HG02763 (cell line): Measurements from ENCODE around the gene FURIN.
"Not testable (repeated sequence)": the region's sequence is repeated elsewhere in the genome, so short reads cannot be mapped to it uniquely, and the experiment has no call there.

Source experiments
- ATAC-seq: cut with Tn5 transposase; IDR thresholded peaks from one replicate; pipeline ENCODE4 v1.9.1; 2021; ENCODE audit warnings: mild to moderate bottlenecking, moderate library complexity; ENCODE audit not compliant: unreplicated experiment

Gene FURIN

DNA sequence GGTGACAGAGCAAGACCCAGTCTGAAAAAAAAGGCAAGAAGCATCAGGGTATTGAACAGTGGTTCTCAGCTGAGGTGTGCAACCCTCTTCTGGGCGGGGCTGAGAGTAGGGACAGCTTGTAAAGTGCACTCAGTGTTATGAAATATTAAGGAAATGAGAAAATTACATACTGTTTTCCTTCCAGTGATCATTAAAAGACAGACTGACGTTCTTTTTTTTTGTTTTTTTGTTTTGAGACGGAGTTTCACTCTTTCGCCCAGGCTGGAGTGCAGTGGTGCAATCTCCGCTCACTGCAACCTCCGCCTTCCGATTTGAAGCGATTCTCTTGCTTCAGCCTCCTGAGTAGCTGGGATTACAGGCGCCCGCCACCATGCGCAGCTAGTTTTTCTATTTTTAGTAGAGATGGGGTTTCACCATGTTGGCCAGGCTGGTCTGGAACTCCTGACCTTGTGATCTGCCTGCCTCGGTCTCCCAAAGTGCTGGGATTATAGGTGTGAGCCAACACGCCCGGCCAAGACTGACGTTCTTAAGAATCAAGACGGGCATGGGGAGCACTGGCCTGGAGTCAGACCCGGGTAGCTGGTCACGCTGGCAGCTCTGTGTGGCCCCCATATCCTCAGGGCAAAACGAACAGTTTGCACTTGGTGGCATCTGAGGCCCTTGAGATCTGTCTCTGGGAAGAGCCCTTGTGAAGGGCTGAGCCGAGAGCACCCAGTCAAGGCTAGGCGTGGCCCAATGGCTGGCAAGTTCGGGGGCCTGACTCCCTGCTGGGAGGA lies 46.1 kb downstream of the FURIN start:
- no peak for ATAC-seq

GRCh38 chr15:90915216-90915807 lies 46.9 kb downstream of the FURIN start:
- no peak for ATAC-seq

DNA sequence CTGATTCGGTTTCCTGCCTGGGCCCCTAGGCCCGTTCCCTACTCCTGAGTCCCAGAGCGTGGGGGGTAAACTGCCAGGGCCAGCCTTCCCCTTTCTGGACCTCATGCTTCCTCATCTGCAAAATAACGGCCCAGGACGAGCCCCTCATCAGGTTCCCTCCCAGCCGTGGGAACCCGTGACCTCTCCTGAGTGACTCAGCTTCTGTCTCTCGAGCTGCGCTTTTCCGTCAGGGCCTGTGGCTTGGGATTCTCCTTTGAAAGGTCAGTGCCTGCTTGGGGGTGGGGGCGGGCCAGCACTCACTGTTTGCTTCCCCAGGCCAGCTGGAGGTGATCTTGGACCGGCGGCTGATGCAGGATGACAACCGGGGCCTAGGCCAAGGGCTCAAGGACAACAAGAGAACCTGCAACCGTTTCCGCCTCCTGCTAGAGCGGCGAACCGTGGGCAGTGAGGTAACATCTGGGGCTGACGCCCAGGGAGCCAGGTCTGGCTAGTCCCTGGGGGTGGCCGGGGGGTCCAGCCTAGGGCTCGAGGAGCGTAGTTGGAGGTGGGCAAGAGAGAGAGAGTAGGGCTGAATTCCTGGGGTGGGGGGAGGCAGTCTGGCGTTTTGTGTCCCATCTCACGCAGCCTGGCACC lies 47.5 kb downstream of the FURIN start:
- ATAC-seq = no peak

GRCh38 chr15:90916461-90916860 lies 48.1 kb downstream of the FURIN start:
- no peak for ATAC-seq

- ATAC-seq = no peak
Observed at GRCh38 chr15:90917569-90917968, 49.2 kb downstream of the FURIN start.

- ATAC-seq = no peak
Observed at GRCh38 chr15:90918034-90918788, 49.8 kb downstream of the FURIN start.

DNA sequence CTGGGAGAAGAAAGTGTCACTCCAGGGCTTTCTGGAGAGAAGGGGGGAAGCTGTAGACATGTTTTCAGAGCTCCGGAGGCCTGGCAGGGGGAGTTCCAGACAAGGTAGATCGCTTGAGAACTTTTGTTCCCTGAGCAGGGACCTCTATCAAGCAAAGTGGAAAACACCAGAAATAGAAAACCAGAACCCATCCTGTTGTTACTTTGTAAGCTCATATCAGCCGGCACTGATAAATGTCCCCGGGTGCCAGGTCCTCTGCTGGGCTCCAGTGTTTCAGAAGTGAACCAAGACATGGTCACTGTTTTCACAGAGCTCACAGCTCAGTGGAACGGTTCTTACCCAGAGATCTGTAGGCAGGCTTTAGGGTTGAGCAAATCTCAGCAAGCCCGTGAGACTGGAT lies 50.4 kb downstream of the FURIN start:
- no peak for ATAC-seq

GRCh38 chr15:90921887-90922286 lies 53.5 kb downstream of the FURIN start:
- ATAC-seq = no peak

DNA sequence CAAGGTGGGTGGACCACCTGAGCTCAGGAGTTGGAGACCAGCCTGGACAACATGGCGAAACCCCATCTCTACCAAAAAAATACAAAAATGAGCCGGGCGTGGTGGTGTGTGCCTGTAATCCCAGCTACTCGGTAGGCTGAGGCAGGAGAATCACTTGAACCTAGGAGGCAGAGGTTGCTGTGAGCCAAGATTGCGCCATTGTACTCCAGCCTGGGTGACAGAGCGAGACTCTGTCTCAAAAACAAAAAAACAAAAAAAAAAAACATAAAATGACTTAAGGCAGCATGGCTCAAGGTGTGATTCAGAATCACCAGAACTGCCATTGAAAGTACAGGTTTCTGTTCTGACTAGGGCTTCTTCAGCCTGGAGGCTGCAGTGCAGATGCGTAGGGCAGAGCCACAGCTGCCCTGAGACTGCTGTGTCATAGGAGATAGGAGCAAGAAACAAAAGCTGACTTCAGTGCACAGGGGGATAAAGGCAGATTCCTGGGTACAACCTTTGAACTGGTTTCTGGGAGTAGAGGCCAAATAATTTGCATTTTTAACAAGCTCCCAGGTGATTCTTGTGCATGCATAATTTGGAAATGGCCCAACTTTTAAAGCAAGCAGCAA lies 54.4 kb downstream of the FURIN start:
- peak; percentile 65 for ATAC-seq

DNA sequence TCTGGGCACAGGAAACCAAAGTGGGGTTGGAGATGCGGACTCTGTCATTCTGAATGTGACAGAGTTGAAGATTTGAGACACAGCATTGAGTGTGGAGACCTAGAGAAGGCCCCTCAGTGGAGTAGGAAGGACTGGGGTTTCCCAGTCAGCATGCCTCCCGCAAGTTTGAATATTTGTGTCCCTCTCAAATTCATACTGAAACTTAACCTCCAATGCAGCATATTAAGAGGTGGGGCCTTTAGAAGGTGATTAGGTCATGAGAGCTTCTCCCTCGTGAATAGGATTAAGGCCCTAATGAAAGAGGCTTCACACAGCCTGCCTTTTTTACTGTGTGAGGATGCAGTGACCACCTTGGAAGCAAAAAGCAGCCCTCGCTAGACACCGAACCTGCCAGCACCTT lies 56.0 kb downstream of the FURIN start:
- ATAC-seq = no peak

DNA sequence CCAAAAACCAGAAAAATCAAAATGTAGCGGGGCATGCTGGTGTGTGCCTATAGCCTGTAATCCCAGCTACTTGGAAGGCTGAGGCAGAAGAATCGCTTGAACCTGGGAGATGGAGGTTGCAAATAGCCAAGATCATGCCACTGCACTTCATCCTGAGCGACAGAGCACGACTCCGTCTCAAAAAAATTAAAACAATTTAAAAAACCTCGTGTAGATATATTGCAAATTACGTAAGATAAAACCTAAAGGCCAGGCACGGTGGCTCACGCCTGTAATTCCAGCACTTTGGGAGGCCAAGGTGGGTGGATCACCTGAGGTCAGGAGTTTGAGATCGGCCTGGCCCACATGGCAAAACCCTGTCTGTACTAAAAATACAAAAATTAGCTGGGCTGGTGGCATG lies 58.4 kb downstream of the FURIN start:
- not testable (repeated sequence) for ATAC-seq

DNA sequence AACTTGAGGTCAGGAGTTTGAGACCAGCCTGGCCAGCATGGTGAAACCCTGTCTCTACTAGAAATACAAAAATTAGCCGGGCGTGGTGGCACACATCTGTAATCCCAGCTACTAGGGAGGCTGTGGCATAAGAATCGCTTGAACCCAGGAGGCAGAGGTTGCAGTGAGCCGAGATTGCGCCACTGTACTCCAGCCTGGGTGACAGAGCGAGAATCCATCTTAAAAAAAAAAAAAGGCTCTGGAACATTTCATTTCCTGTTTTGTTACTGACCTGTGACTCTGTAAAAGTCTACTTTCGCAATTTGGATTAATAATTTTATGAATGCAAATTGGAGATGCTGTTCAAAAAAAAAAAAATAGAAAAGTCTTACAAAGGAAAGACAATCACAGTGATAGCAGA lies 59.7 kb downstream of the FURIN start:
- not testable (repeated sequence) for ATAC-seq

DNA sequence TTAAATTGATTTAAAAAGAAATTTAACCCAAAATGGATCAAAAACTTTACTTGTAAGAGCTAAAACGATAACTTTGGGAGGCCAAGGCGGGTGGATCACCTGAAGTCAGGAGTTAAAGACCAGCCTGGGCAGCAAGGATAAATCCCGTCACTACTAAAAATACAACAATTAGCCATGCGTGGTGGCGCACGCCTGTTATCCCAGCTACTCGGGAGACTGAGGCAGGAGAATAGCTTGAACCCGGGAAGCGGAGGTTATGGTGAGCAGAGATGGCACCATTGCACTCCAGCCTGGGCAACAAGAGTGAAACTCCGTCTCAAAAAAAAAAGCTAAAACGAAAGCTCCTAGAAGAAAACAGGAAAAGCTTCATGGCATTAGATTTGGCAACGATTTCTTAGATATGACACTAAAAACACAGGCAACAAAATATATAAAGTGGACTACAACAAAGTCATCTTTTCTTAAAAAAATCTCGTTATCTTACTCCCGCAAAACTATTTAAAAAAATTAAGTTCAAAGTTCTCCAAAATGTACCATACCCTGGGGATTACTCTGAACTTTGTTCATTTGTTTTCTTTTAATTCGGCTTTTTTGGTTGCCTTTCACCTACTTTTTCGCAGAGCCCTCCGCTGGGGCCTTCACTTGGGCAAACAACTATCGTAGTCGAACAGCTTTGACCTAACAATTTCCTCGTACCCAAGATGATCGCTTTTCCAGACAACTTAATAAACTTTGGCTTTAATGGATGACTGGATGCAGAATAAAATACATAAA lies 61.0 kb downstream of the FURIN start:
- ATAC-seq = no peak

DNA sequence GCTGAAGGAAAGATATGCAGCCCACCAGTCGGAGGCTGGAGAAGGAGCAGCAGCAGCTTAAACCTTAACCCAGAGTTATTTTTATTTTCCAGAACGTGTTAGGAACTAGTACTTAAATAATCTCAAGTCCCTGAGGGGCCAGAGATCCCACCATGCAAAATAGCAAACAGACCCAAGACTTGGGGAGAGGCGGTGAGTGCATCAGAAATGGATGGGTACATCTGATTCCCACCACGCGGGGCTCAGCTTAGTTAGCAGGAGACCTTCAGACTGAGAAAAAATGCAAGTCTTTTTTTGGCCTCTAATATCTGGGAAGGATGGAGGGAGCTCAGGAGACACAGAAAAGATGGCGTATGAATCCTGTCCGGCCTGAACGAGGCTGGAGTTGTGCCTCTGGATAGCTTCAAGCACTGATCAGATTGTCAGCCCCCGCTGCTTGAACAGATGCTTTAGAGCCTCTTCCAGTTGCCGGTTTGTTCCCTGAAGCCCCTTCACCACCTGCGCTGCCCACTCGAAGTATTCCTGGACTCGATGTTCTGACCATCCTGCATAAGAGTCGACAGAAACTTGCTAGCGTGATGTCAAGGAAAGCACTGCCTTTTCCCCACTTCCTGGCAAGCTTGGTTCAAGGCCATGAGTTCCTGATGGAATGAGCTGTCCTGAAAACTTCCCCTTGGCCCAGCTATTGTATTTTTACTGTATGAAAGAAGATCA lies 62.6 kb downstream of the FURIN start:
- ATAC-seq = no peak

- ATAC-seq = no peak
Observed at GRCh38 chr15:90931575-90931827, 63.1 kb downstream of the FURIN start.

GRCh38 chr15:90931828-90932659 lies 63.7 kb downstream of the FURIN start, which contains the start of gene HDDC3:
Gene HDDC3, minus strand, starts transcription at chr15:90932549. Its CDS starts 9 bp downstream, at chr15:90932540.
- peak; percentile 44 for ATAC-seq

- no peak for ATAC-seq
Observed at GRCh38 chr15:90932660-90932991, 64.2 kb downstream of the FURIN start.
